Hematopoietic multipotent progenitor cell treated with erythropoietin and hydrocortisone succinate and interleukin-3 and kit ligand, for 6 days (in vitro differentiated cells): ENCODE results near the gene SAMD14.

ENCODE experiments used
- DNase-seq: peaks from one replicate; pipeline ENCODE4 v3.0.0-alpha.2; 2015

Gene SAMD14

DNA sequence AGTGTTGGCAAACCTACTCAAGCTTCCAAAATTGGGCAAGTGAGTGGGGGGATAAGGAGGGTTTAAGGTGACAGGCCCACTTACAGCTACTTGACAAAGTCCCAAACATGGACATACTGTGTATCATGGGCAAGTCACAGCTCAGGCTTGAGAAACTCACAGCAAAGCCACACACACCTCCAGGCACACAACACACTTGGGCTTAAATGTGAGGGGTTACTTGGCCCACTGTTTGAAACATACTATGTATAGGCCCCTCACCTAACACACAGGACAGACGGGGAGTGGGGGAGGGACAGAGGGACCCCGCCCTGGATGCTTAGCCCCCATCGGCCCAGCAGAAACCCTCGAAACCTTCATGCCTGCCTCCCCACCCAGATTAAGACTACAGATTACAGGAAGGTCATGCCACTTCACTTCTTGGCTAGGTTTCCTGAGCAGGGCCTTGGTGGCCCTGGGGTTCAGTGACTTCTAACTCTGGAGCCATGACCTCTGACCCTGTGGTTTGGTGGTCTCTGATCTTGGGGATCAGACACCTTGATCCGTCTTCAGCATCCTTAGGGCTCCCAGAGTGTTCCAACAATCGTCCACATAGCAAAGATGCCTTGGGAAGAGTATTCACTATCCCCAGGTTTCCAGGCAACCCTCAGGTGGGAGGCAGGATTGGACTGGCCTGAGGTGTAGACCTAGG, 2.3 kb upstream of the SAMD14 start:
- DNase-seq, result no peak

- DNase-seq, result no peak
Measured at GRCh38 chr17:50130559-50131305, 772 bp upstream of the SAMD14 start.

GRCh38 chr17:50129353-50129727, 620 bp downstream of the SAMD14 start:
- DNase-seq, result no peak

- DNase-seq, result no peak
Measured at GRCh38 chr17:50128441-50129352, 1.3 kb downstream of the SAMD14 start.

DNA sequence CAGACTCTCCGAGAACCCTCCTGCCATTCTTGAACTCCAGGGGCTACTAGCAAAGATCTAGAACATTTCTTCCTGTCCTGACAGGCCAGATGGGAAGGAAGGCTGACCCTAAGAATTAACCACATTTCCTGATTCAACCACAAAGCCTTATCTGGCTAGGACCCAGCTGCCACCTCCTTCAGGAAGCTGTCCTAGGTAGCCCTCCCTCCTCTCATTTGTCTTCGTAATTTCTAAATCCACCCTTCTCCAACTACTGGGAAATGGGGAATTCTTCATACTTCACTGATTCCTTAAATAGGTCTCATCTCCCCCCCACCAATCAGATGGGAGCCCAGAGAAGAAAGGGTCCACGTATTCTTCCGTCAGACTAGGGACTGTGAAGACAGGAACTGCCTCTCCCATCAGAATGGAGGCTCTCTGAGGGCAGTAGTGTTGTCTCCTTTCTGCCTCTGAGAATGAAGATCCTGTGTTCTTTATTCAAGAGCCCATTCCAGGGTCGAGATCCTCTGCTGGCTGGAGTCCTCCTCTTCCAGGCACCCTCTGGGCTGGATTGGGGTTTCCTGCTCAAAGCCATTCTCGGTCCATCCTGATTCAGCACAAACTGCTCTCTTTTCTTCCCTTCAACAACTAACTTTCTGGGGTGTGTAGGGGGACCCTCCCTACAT, 2.1 kb downstream of the SAMD14 start:
- peak; percentile 76 for DNase-seq

- DNase-seq, result no peak
Measured at GRCh38 chr17:50125420-50125997, 4.5 kb downstream of the SAMD14 start.

- no peak for DNase-seq
Measured at GRCh38 chr17:50123649-50124349, 6.2 kb downstream of the SAMD14 start.

DNA sequence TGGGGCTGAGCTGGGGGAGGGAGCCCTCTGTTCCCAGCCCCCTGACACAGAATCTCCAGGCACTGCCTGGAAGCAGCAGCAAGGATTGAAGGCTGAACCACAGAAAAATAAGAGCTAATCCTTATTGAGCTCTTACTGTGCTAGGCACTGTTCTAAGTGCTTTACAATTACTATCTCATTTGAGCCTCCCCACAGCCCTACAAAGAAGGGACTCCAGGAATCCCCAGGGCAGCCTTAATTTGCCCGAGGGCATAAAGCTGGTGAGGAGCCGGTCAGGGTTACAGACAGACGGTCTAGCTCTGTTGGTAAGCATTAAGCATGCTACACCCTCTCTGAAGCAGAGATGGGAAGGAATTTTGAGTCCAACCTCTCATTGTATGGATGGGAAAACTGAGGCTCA, 7.0 kb downstream of the SAMD14 start:
- no peak for DNase-seq

DNA sequence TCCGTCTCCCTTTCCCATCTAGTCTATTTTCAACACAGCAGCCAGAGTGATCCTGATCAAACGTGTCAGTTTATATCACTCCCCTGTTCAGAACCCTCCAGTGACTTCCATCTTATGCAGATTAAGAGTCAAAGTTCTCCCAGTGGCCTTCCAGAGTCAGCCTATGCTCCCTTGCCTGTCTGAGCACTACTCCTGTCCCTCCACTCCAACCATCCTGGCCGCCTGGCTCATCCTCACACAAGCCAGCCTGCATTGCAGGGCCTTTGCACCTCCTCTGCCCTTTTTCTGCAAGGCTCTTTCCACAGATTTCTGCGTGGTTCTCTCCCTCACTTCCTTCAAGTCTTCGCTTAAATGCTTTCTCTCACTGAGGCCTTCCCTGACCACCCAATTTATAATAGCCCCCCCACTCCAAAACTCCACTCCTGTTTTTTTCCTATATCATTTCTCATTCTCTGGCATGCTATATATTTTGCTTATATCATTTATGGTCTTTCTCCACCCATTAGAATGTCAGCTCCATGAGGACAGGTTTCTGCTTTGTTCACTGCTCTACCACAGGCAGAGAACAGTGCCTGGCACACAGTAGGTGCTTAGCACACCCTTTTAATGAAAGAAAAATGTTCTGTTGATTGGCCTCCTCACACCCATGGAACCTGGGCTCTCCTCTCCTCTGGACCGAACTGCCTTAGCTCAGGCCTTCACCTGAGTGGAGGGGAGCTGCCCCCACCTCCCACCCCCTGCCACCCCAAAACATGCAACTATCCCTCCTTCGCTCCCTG, 9.3 kb downstream of the SAMD14 start:
- no peak for DNase-seq

- DNase-seq, result no peak
Measured at GRCh38 chr17:50118828-50119218, 11.1 kb downstream of the SAMD14 start.

DNA sequence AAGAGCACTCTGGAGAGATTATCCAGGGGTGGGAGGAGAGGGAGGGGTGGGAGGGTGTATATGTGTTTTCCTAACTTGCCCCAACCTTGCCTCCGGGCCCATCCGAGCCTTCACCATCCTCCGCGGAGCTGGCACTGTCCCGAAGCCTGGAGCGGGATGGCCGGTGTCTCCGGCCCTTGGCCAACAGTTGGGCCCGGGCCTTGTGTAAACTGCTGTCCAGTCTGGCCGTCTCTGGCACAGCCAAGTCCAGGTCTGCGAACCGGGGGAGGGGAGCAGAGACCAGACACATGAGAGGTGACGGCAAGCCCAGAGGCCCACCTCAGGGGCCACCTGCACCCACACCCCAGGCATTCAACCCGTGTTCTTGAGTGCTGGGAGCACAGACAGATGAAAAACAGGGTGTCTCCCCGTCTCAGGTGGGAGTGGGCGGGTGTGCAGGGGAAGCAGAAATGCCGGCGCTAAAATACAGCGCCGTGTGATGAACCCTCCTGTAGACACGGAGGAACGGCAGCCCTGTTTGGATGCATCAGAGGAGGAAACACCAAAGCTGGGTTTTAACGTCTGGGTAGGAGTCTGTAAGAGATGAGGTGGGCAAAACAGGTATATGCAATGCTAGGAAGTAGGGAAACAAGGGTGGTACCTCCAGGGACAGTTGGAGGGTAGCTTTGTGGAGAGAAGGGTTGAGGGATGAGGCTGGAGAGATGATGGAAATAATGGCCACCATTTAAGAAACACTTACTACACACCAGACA, 11.7 kb downstream of the SAMD14 start:
- no peak for DNase-seq

DNA sequence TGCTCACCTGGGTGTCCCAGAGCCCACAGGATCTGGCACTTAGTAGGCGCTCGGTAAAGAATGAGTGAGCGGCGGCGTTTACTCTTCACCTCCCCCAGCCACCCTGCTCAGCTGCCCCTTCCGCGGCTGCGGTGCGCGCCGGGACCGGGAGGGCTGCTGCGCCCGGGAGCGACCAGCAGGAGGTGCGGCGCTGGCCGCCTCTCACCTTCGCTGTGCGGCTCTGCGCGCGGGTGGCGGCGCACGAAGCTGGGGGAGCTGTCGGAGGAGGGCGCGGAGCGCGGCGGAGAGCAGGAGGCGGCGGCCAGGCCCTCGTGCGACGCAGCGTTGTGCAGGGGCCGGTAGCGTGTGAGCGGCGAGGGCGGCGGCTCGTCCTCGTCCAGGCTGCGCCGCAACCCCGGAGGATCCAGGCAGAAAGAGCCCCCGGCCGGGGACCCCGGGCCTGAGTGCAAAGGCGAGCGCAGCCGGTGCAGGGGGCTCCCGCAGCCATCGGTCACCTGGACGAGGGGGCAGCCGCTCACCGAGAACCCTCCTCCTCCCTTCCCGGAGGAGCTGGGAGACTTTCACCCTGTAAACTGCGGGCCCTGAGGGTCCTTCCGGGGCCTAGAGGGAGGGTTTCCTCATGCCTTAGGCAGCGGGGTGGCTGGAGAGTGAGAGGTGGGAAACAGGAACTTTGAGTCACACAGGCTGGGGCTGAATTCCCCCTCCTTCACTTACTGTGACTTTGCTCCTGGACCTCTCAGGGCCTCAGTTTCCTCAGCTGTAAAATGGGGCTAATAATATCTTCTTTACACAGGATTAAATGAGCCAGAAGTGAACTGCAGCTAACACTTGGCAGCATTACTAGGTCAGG, 12.5 kb downstream of the SAMD14 start:
- peak; percentile 74 for DNase-seq

GRCh38 chr17:50115756-50116155, 14.2 kb downstream of the SAMD14 start:
- no peak for DNase-seq

DNA sequence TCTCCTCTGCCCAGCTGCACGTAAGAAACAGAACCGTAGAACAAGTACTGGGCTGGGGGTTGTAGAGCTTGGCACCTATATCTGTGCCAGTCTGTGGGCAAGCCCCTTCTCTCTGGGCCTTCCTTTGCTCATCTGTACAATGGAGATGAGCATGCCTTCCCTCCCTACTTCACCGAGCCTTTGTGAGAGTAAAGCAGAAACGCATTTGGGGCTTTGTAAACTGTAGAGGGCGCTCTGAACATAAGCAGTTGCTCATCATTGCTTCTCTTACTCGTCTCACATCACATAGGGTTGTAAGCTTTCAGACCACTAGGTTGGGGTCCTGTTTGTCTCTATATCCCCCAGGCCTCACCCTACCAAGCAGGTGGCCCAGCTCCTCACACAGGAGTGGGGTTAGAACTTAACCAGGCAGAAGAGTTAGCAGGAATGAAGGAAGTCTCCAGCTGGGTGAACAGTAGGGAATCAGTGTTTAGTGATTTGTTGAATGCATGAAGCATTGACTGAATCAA, 15.1 kb downstream of the SAMD14 start:
- peak; percentile 93 for DNase-seq

DNA sequence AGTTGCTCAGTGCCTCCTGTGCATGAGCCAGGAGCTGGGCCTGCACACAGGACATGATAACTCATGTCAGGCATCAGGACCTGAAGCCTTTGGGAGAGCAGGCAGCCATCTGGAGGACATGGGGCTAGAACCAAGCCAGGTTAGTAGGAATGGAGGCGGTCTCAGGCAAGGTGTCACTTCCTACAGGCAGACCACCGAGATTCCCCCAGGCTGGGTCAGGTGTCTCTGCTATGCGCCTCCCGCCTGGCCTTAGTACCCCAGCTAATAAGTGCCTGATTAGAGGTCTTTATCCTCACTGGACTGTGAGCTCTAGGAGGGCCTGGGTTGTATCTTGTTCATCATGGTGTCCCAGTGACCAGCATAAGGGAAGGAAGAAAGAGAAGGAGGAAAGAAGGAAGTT, 15.6 kb downstream of the SAMD14 start:
- DNase-seq, result no peak

DNA sequence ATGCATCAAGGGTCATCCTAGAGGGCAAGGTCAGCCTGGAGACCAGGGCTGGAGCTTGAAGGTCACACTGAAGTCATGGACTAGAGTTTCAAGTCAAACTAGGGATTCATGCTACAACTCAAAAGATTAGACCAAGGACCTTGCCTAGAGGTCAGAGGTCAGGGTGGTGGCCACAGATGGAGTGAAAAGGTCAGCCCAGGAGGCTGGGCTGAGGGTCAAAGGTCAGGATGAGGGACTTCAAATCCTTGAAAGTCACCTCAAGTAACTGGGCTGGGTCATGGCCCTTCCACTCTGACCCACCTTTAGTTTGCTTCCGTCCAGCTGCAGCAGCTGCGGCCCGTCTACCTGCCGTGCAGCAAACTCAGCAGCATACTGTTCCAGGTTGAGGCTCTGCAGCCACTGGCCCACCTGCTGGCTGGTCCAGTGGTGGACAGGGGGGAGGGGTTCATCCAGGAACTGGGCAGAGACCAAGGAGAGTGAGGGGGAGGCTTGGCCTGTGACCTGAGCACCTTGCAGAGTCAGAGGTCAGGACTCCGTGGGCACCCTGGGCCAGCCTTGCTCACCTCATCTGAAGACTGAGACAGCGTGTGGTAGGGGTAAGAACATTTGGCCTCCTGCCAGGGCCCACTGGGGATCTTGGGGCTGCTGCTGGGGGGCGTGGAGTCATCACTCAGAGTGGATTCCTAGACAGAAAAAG, 16.2 kb downstream of the SAMD14 start:
- no peak for DNase-seq

DNA sequence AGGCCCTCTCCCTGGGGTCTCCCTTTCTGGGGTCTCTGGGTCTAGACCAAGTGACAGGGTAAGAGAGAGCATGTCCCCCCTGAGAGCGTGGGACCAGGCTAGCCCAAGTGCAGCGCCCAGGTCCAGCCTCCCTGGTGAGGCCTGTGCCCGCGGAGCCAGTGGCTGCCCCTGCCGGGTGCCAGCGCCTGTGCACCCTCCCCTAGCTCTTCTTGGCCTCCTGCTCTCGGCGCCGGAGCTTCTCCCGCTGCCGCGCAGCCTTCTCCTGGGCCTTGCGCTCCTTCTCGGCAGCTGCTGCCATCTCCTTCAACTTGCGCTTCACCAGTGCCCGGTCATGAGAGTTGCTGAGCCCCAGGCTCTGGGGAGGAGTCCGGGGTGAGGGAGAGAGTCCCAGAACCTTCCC, 17.3 kb downstream of the SAMD14 start:
- no peak for DNase-seq
